ENCODE measurements around the gene XRCC3.

The XRCC3 gene

GRCh38 chr14:103725001-103725682 lies 9.9 kb upstream of the XRCC3 start:
- no peak for DNase-seq

DNA sequence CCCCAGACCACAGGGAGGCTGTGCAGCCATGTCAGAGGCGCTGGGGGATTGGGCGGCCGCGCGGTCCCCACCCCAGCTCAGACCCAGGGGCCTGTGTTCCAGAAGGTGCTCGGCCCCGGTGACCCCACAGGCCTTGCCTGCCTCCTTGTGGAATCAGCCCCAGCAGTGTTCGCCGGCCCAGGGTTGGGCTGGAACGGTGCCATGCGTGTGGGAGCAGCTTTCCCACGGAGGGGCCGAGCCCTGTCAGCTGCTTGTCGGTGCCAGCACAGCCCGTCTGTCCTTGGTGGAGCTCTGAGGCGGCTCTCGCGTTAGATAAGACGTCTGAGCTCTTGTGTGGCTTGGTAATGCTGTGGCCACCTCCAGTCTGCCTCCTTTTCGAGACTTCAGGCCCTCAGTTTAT lies 8.9 kb upstream of the XRCC3 start:
- DNase-seq, result no peak

DNA sequence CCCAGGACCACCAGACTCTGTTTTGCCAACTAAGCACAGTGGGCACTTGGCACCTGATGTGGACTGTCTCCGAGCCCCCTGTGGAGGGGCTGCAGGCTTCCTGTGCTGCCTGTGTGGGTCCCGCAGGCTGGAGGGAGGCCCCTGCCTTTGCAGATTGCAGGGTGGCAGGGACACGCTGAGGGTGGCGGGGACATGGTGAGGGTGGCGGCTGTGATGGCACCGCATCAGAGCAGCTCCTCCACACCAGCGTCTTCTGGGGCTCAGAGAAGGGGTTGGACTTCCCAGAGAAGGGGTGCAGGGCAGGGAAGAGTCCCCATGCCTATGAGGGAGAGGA lies 8.5 kb upstream of the XRCC3 start:
- no peak for DNase-seq

DNA sequence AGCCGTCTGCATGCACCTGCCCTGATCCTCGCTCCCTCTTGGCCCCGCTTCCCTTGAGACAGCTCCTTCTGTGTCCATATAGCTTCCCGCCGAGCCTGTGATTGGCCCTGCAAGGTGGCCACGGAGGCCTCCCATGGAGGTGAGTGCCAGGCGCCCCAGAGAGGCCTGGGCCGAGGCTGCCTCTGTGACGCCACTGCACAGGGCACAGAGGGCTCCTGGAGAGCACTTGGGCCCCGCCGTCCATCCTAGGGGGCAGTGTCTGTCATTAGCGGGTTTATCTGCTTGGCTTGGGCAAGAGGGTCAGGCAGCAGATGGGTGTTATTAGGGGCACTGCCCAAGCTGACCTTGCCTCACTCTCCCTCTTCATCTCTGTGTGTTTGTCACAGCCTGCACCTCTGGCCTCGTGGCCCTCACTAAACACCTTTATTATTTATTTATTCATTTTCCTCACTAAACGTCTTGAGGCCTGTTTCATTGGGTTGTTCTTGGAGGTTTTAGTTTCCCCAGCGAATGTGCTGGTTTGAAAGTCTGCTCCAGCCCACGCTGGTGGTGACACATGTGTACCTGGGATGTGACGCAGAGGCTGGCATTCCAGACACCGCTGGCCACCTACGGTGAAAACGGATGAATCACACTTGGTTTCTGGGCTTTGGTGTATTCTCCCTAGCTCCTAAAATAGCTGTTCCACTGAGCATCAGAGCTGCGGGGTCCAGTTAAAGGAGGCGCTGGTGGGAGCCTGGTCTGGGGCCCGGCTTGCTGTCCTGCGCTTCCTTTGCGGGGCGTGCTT lies 6.3 kb upstream of the XRCC3 start:
- peak; percentile 54 for DNase-seq

GRCh38 chr14:103719751-103720150 lies 4.5 kb upstream of the XRCC3 start:
- no peak for DNase-seq

DNA sequence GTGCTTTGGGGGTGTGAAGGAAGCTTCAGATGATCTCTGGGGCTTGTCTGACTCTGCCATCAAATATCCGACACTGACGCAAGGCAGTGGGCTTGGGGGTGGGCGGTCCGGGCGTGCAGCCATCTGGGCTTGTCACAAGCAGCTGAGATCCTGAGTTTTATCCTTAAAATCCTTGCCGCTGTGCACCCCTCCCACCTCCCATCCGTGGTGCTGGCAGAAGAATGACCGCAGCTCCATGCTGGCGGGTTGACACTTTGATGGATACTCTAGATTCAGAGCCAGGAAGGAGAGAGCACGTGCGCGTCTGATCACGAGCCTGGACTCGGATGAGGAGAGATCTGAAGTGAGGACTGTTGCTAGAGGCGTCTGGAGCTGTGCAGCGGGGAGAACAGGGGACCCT lies 3.3 kb upstream of the XRCC3 start:
- DNase-seq, result no peak

DNA sequence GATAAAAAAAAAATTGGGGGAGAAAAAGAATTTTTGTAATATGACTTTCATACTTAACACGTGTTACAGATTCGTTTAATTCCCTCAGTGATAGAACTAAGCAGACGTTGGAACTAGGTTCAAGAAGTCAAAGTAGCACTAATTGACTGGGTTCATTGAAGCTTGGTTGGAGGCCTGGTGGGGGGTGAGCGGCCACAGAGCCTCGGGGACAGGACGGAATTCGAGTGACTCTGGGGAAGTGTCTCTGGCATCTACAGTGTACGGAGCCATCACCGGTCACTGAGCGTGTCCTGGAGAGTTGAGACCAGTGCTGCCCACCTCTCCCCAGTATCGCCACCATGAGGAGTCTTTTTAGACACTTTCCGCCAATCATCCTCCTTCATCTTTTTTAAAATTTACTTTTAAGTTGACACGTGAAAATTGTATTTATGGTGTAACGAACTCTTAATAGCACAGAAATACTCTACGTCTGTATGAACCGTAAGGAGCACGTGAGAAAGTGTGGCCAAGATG lies 1.7 kb upstream of the XRCC3 start:
- DNase-seq, result no peak

- no peak for DNase-seq
Observed at GRCh38 chr14:103716091-103716801, 995 bp upstream of the XRCC3 start.

DNA sequence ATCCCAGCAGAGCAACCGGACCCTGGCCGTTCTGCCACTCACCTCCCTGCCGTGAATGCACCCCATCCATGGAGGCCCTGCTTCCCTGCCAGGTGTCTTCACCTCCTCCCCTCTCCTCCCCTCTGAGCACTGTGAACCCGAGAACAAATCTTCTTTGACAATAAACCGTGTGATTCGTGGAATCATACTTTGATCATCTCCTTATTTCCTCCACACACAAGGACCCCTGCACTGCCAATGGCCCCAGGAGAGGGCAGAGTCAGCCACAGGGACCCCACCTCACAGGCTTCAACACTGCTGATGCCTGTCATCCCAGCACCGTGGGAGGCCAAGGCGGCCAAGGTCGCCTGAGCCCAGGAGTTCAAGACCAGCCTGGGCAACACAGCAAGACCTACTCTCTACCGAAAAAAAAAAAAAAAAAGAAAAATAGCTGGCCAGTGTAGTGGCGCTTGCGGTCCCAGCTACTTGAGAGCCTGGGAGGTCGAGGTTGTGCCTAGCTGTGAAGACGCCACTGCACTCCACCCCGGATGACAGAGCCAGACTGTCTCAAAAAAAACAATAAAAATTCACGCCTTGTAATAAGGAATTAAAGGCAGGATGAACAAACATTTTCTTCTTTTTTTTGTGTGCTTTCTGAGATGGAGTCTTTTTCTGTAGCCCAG lies 1.1 kb downstream of the XRCC3 start:
- DNase-seq, result no peak

DNA sequence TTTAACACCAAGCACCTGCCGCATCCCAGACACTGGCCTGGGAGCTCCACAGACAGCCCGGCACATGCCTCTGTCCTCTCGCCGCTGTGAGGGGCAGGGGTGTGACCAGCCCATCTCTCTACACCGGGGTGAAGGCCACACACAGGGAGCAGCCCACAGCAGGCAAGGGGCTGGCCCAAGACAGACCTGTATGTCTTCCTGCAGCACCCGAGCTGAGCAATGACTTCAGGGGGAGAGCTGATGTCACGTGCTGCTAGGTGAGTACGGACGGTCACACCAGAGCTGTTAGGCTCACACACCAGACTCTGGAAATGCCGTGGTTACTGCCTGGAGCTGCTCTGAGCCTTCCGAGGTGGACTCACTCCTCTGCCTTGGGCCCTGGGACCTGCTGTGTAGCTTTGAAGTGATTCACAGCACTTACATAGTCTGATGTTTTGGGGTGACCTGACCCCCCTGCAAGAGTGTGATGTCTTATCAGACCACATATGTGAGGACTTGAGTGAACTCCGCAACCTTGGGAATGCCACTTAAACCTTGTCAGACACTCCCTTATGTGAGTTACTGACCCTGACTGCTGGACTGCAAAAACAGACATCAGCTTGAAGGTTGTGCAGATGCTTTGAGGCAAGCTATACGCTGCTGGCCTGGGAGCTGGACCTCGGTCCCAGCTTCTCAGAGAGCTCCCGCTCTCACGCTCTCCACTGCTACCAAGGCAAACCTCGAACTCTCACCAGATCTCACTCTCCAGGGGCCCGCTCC lies 1.8 kb downstream of the XRCC3 start:
- DNase-seq, result no peak

DNA sequence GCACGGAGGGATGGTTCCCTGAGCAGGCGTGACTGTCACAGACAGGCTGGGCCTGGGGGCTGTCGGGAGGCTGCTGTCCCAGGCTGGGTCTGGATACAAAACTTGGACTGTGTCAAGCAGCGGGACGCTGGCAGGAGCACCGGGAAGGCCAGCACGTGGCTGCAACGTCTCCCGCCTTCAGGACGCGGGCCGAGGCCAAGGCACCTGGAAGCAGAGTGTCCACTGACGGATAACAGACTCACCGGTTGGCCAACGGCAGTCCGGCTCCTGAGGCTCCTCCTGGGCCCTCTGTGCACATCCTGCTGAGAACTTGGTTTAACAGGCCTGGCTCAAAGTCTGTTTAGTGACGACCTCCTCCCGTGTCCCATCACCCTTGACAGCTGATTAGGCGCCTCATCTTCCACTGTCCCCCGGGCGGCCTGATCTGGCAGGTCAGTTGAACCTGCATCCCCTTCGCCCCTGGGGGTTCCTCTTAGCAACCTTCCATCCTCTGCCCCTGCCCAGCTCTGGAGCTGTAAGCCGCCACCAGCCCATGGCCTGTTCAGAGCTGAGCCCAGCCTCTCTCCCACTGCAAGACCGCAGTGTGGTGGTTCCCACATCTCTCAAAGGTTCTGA lies 2.5 kb downstream of the XRCC3 start:
- DNase-seq, result no peak

GRCh38 chr14:103711516-103712431 lies 3.5 kb downstream of the XRCC3 start:
- DNase-seq, result no peak

DNA sequence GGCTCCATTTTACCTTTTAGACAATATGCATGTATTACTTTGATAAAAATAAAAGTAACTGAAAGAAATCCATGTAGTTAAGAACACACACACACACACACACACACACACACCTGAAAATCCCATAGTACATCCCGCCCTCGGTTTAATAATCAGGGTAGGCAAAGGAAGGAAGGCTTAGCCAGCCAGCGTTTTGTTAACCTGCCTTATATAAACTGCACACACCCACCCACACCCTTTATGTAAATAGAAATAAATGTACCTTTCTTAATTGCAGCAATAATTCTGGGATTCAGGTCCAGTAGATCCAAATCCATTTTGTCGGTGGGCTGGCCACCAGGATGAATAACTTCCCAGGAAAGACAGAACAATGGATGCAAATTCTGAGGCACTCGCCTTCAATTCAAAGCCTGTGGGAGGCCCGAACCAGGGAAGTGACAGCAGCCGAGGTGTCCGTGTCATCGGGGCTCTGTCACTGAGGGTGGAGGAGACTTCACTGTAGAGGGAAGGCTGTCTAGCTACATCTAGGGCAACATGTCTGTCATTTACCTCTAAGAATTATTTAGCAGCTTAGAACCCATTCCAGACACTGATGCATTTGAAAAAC lies 4.4 kb downstream of the XRCC3 start:
- DNase-seq, result no peak

DNA sequence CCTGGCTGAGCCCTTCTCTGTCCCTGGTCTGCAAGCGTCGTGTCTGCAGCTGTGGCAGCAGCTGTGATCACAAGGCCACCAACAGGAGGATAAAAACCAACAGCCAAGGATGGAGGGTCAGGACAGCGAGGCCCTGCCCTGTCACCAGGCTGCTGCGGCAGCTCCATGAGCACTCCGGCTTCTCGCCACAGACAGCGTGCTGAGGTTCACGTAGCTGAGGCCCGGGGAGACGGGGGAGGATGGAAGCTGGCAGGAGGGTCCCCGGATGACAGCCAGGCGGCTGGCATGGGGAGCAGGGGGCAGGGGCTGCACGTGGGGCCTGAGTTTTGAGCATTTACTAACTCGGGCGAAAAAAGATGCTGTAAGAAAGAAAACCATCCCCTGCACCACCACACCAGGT lies 5.4 kb downstream of the XRCC3 start:
- no peak for DNase-seq

- DNase-seq, result no peak
Observed at GRCh38 chr14:103708750-103709187, 6.5 kb downstream of the XRCC3 start.

GRCh38 chr14:103707329-103708263 lies 7.7 kb downstream of the XRCC3 start:
- no peak for DNase-seq

DNA sequence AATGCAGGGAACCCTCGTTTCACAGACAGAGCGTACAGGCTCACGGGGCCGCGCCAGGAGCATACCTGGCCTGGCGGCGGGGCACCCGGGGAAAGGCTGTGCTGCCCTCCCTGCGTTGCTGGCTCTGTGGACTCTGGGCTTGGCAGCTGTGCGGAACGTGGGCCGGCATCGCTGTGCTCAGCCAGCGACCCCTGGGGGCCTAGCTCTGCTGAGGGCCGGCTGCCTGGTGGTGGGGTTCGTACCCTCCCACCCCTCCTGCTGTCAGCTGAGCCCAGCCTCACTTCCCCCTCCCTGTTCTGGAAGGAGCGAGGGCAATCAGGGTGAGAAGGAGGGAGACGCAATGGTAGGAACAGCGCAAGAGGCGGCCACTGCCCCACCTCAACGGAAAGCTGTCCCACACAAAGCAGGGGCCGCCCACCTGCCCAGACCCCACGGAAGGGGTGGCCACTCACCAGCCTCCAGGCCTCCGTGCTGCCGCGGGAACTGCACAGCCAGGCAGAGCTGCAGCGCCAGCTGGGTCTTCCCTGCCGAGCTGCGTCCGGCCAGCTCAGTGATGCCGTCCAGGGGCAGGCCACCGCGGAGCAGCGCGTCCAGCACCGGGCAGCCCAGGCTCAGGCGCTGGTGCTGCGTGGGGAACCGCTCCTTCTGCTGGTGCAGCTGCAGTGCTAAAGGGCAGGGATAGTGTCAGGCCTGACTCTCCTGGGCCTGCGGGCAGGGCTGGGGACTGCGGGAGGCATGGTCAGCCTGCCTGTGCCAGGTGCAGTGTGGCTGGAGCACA lies 8.5 kb downstream of the XRCC3 start:
- DNase-seq, result no peak

DNA sequence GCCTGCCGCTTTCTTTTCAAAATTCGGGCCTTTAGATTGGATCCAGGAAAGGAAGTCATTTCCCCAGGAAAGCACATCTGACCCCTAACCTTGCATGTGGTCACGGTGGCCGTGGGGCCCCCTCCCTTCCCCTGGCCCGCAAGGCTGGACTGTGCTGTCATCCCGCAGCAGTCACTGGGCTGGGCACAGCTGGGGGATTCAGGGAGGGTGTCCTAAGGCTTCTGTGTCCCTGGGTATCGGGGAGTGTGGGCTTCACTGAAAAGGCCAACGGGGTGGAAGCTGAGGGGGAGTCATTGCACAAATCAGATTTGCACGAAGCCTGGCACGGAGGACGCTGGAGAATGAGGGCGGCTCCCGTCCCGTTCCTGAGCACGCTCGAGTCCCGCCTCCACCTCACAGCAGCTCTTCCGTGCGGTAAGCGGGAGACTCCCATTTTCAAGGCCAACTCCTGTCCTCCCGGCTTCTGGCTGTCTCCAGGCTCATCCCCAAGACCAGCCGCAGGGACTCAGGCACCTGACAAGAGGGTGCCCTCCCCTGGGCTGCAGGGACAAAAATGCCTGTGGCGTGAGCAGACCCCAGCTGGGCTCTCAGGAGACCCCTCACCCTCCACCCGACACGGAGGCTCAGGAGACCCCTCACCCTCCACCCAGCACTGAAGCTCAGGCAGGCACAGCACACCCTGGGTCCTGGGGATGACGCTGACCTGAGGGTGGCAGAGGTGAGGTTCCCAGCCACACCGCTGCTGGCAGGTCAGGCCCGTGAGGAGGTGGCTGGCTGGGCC lies 9.6 kb downstream of the XRCC3 start:
- no peak for DNase-seq
